Measurements from ENCODE around the gene ADAM21. TPM values are rescaled to one million over a fixed set of nuclear protein-coding genes. Genes with fewer than 3 reads are reported as not detected.

ADAM21 gene
- total RNA-seq, 1 experiment from 2014 or later: not detected

GRCh38 chr14:70441641-70442040 is 10.3 kb upstream of the ADAM21 start:
- ATAC-seq (no peak), DNase-seq (ENCODE audit: low spot score) (no peak)
- Mint-ChIP-seq H3K9me3 (peaks cover 92% of the 10 kb centered on the region), H3K27ac (no peak overlapping the region), H3K27me3 (ENCODE audit: low read depth) (peaks cover 7% of the 10 kb centered on the region), H3K36me3 (peaks cover 67% of the 10 kb centered on the region), H3K4me1 (0 out of 2 replicates have a peak, but pooled peaks cover 3% of the 10 kb centered on the region), H3K4me3 (no peak overlapping the region)
- POLR2A ChIA-PET: no interaction called here
- no peak for TF ChIP-seq HMGXB4 (CRISPR knock-in tag; IDR thresholded peaks at IDR 0.05)
- TF ChIP-seq STAT6 (CRISPR knock-in tag; conservative IDR thresholded peaks at IDR 0.05; ENCODE audit: low read depth): no peak
- TF ChIP-seq PRRX2 (CRISPR knock-in tag; IDR thresholded peaks at IDR 0.05): no peak
- TF ChIP-seq ZNF232 (CRISPR knock-in tag; IDR thresholded peaks at IDR 0.05): no peak
- no peak for TF ChIP-seq FOXK1 (CRISPR knock-in tag; IDR thresholded peaks at IDR 0.05)
- no peak for TF ChIP-seq ERG (CRISPR knock-in tag; IDR thresholded peaks at IDR 0.05)
- no peak for TF ChIP-seq FOXP1 (CRISPR knock-in tag; IDR thresholded peaks at IDR 0.05; ENCODE audit: borderline replicate concordance)
- TF ChIP-seq JAZF1 (CRISPR knock-in tag; IDR thresholded peaks at IDR 0.05): no peak
- no peak for TF ChIP-seq TCF7 (CRISPR knock-in tag; IDR thresholded peaks at IDR 0.05; ENCODE audit: low read depth)
- CTCF ChIA-PET: no interaction called here

- Mint-ChIP-seq H3K36me3 (peaks cover 70% of the 10 kb centered on the region), H3K27me3 (ENCODE audit: low read depth) (peaks cover 7% of the 10 kb centered on the region), H3K9me3 (peaks cover 92% of the 10 kb centered on the region), H3K4me1 (0 out of 2 replicates have a peak, but pooled peaks cover 3% of the 10 kb centered on the region), H3K27ac (no peak overlapping the region), H3K4me3 (no peak overlapping the region)
- TF ChIP-seq E2F4 (CRISPR knock-in tag; IDR thresholded peaks at IDR 0.05; ENCODE audit: borderline replicate concordance, low read depth) (no peak), ZNF121 (CRISPR knock-in tag; IDR thresholded peaks at IDR 0.05) (no peak), ZNF281 (CRISPR knock-in tag; IDR thresholded peaks at IDR 0.05) (no peak), ATF2 (CRISPR knock-in tag; IDR thresholded peaks at IDR 0.05; ENCODE audit: borderline replicate concordance, low read depth) (no peak), ZNF671 (CRISPR knock-in tag; IDR thresholded peaks at IDR 0.05) (no peak), IRF1 (CRISPR knock-in tag; IDR thresholded peaks at IDR 0.05) (no peak), CDX4 (CRISPR knock-in tag; IDR thresholded peaks at IDR 0.05; ENCODE audit: borderline replicate concordance) (no peak), RELA (CRISPR knock-in tag; IDR thresholded peaks at IDR 0.05; ENCODE audit: borderline replicate concordance) (no peak), NR1H2 (CRISPR knock-in tag; IDR thresholded peaks at IDR 0.05) (no peak), ZNF219 (CRISPR knock-in tag; IDR thresholded peaks at IDR 0.05; ENCODE audit: borderline replicate concordance) (no peak)
- ATAC-seq (no peak), DNase-seq (ENCODE audit: low spot score) (no peak)
- POLR2A ChIA-PET: no interaction called here
- CTCF ChIA-PET: no interaction called here
Measured at GRCh38 chr14:70442750-70443149, 9.2 kb upstream of the ADAM21 start.

All from WTC11 (cell line).